H9 (cell line): ENCODE data around the gene SHH. TPM values are rescaled to one million over a fixed set of nuclear protein-coding genes. Genes with fewer than 3 reads are reported as not detected.
A peak's percentile ranks its signal among the peaks of the same experiment; 100 is the strongest.

Experiments
- DNase-seq: peaks from one replicate; pipeline ENCODE4 v3.0.0-alpha.2; 2017
- H2AFZ ChIP-seq: one replicate; pipeline ENCODE4 v1.6.1; 2013; ENCODE audit warnings: mild to moderate bottlenecking, low read length, control low read depth, moderate library complexity
- H2AK5ac ChIP-seq: 2 replicates; pipeline ENCODE4 v1.6.1; 2013; ENCODE audit warnings: low read length, control low read depth, mixed read lengths; ENCODE audit not compliant: insufficient read length
- H2BK120ac ChIP-seq: one replicate; pipeline ENCODE4 v1.6.1; 2013; ENCODE audit warnings: low read depth, mild to moderate bottlenecking, low read length, control low read depth, inconsistent platforms; ENCODE audit not compliant: poor library complexity, severe bottlenecking
- H2BK12ac ChIP-seq: 2 replicates; pipeline ENCODE4 v1.6.1; 2013; ENCODE audit warnings: low read length, control low read depth, mixed read lengths, low read depth; ENCODE audit not compliant: insufficient read length
- H2BK15ac ChIP-seq: 2 replicates; pipeline ENCODE4 v1.6.1; 2013; ENCODE audit warnings: low read depth, low read length, control low read depth
- H2BK20ac ChIP-seq: one replicate; pipeline ENCODE4 v1.6.1; 2013; ENCODE audit warnings: low read depth, mild to moderate bottlenecking, low read length, control low read depth, inconsistent platforms; ENCODE audit not compliant: poor library complexity, severe bottlenecking
- H2BK5ac ChIP-seq: 2 replicates; pipeline ENCODE4 v1.6.1; 2013; ENCODE audit warnings: low read length, control low read depth, mixed read lengths; ENCODE audit not compliant: insufficient read length
- H3K14ac ChIP-seq: 2 replicates; pipeline ENCODE4 v1.6.1; 2013; ENCODE audit warnings: low read length, control low read depth; ENCODE audit not compliant: insufficient read depth
- H3K18ac ChIP-seq: 2 replicates; pipeline ENCODE4 v1.6.1; 2013; ENCODE audit warnings: low read depth, mild to moderate bottlenecking, mixed read lengths, low read length, control low read depth; ENCODE audit not compliant: insufficient read length
- H3K23ac ChIP-seq: 2 replicates; pipeline ENCODE4 v1.6.1; 2013; ENCODE audit warnings: low read length, control low read depth, mixed read lengths, low read depth; ENCODE audit not compliant: insufficient read length
- H3K23me2 ChIP-seq: 2 replicates; pipeline ENCODE4 v1.6.1; 2013; ENCODE audit warnings: low read depth, mild to moderate bottlenecking, mixed read lengths, low read length, control low read depth; ENCODE audit not compliant: insufficient read length, poor library complexity, severe bottlenecking
- H3K27ac ChIP-seq: 2 replicates; pipeline ENCODE4 v1.5.1; 2013; ENCODE audit warnings: low read length, control low read depth, mixed read lengths, low read depth; ENCODE audit not compliant: insufficient read length
- H3K27me3 ChIP-seq: 2 replicates; pipeline ENCODE4 v1.6.1; 2013; ENCODE audit warnings: low read length, control low read depth, inconsistent platforms; ENCODE audit not compliant: insufficient read depth
- H3K4ac ChIP-seq: 2 replicates; pipeline ENCODE4 v1.6.1; 2013; ENCODE audit warnings: low read depth, mild to moderate bottlenecking, control low read depth, inconsistent platforms, low read length, moderate library complexity
- H3K4me1 ChIP-seq: 2 replicates; pipeline ENCODE4 v1.6.1; 2013; ENCODE audit warnings: low read length, control low read depth, inconsistent platforms; ENCODE audit not compliant: insufficient read depth
- H3K4me2 ChIP-seq: 2 replicates; pipeline ENCODE4 v1.6.1; 2013; ENCODE audit warnings: low read length, control low read depth, mixed read lengths; ENCODE audit not compliant: insufficient read length, insufficient read depth
- H3K56ac ChIP-seq: 2 replicates; pipeline ENCODE4 v1.6.1; 2013; ENCODE audit warnings: low read depth, mild to moderate bottlenecking, mixed read lengths, low read length, control low read depth; ENCODE audit not compliant: insufficient read length
- H3K79me1 ChIP-seq: 2 replicates; pipeline ENCODE4 v1.6.1; 2013; ENCODE audit warnings: low read depth, mild to moderate bottlenecking, moderate library complexity, low read length, control low read depth, inconsistent platforms; ENCODE audit not compliant: insufficient read depth, poor library complexity, severe bottlenecking
- H3K79me2 ChIP-seq: 2 replicates; pipeline ENCODE4 v1.6.1; 2013; ENCODE audit warnings: low read length, control low read depth, inconsistent platforms; ENCODE audit not compliant: insufficient read depth
- H3K9ac ChIP-seq: 2 replicates; pipeline ENCODE4 v1.6.1; 2013; ENCODE audit warnings: low read length, control low read depth, mixed read lengths; ENCODE audit not compliant: insufficient read length; ENCODE audit errors: extremely low read depth
- H3K9me3 ChIP-seq: one replicate; pipeline ENCODE4 v1.6.1; 2013; ENCODE audit warnings: low read depth, low read length, inconsistent platforms; ENCODE audit not compliant: control insufficient read depth
- H3T11ph ChIP-seq: one replicate; pipeline ENCODE4 v1.6.1; 2013; ENCODE audit warnings: mild to moderate bottlenecking, low read length, control low read depth, inconsistent platforms
- H4K20me1 ChIP-seq: one replicate; pipeline ENCODE4 v1.6.1; 2013; ENCODE audit not compliant: control insufficient read depth, insufficient read length, insufficient read depth
- H4K5ac ChIP-seq: 2 replicates; pipeline ENCODE4 v1.6.1; 2013; ENCODE audit warnings: low read depth, mild to moderate bottlenecking, mixed read lengths, low read length, control low read depth; ENCODE audit not compliant: insufficient read length
- H4K8ac ChIP-seq: replicated peaks from 2 replicates; pipeline ENCODE4 v1.6.1; 2013; ENCODE audit warnings: low read length, control low read depth, mixed read lengths, low read depth; ENCODE audit not compliant: insufficient read length
- H4K91ac ChIP-seq: 2 replicates; pipeline ENCODE4 v1.6.1; 2013; ENCODE audit warnings: low read depth, mild to moderate bottlenecking, moderate library complexity, mixed read lengths, low read length, control low read depth; ENCODE audit not compliant: insufficient read length
- H3K27ac Mint-ChIP-seq, 3 experiments: 2 replicates in 2 of 3; 3 replicates in 1 of 3; pipeline ENCODE4 v1.8.0; 2020 to 2021; ENCODE audit warnings: mixed read lengths in 3 of 3, mild to moderate bottlenecking in 1 of 3, moderate library complexity in 1 of 3
- H3K27me3 Mint-ChIP-seq: 2 replicates; pipeline ENCODE4 v1.8.0; 2021; ENCODE audit warnings: low read depth, mild to moderate bottlenecking, moderate library complexity, mixed read lengths
- H3K36me3 Mint-ChIP-seq, 3 experiments: 2 replicates in 2 of 3; 3 replicates in 1 of 3; pipeline ENCODE4 v1.8.0; 2020 to 2021; ENCODE audit warnings: low read depth in 3 of 3, mixed read lengths in 3 of 3; ENCODE audit not compliant: insufficient read depth in 1 of 3
- H3K4me1 Mint-ChIP-seq, 2 experiments: 2 replicates each; pipeline ENCODE4 v1.8.0; 2020; ENCODE audit warnings: mixed read lengths in 2 of 2
- H3K4me3 Mint-ChIP-seq, 2 experiments: 2 replicates in 1 of 2; 3 replicates in 1 of 2; pipeline ENCODE4 v1.8.0; 2020 to 2021; ENCODE audit warnings: mild to moderate bottlenecking in 2 of 2, mixed read lengths in 2 of 2, moderate library complexity in 1 of 2
- H3K9me3 Mint-ChIP-seq, 2 experiments: 2 replicates in 1 of 2; 3 replicates in 1 of 2; pipeline ENCODE4 v1.8.0; 2020; ENCODE audit warnings: mild to moderate bottlenecking in 2 of 2, mixed read lengths in 2 of 2, moderate library complexity in 1 of 2
- WGBS: extraction: QIAGEN DNeasy Blood & Tissue Kit; methylation state at CpG from one replicate; pipeline ENCODE4 v1.1.7; 2013; ENCODE audit warnings: missing lambda C conversion rate, low lambda C conversion rate, mixed read lengths; ENCODE audit not compliant: insufficient read length; ENCODE audit errors: extremely low coverage; 5-methylcytosine and 5-hydroxymethylcytosine counted together
- total RNA-seq: library from RNA; stranded (reverse); gene quantifications from 2 replicates; pipeline ENCODE4 v1.2.1, GENCODE V29; 2021
- TF ChIP-seq, protein P1 (sequence below): fragments of 200-600 bp; sonication (generic); conservative IDR thresholded peaks from 3 replicates; pipeline ENCODE4 v1.8.0; 2021; ENCODE audit warnings: antibody characterized with exemption, mild to moderate bottlenecking

SHH gene
- total RNA-seq, 1 experiment from 2014 or later = 0.07 TPM

DNA sequence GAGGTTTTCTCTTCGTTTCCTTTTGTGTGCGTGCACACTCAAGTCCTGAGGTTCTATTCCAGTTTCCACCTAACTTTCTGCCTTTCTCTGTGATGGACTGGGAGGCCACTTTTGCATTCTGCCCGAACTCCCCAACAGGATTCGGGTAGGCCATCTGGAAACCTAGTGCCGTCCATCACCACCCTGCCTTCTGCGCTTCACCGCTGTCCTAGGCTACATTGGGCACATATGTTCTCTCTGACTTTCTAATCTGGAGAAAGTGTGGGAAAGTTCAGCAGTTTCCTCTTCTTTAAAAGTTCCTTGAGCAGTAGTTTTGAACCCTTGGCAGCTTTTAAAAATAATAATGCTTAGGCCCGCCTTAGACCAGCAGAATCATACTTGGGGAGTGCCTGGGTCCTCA, 46.8 kb downstream of the SHH start:
- no peak overlapping the region for H3K4me2 ChIP-seq
- H3K27ac Mint-ChIP-seq = peak overlapping the region in 1 of 3 experiments; percentile 16; a peak in 1 of 7 replicates
- no peak overlapping the region for H3K56ac ChIP-seq
- no peak overlapping the region for H3K9ac ChIP-seq
- H3K4me1 ChIP-seq = no peaks in the 10 kb centered on the region
- peaks cover 31 to 33% of the 10 kb centered on the region in 2 experiments for H3K4me1 Mint-ChIP-seq
- no peak overlapping the region for H2AK5ac ChIP-seq
- no peak overlapping the region for H3K18ac ChIP-seq
- H3K27ac ChIP-seq = no peak overlapping the region
- H3K27me3 ChIP-seq = no peaks in the 10 kb centered on the region
- H2BK20ac ChIP-seq = no peak overlapping the region
- H3K23me2 ChIP-seq = no peaks in the 10 kb centered on the region
- H3K4ac ChIP-seq = no peak overlapping the region
- H3K9me3 ChIP-seq = no peaks in the 10 kb centered on the region
- H3K79me1 ChIP-seq = no peaks in the 10 kb centered on the region
- TF ChIP-seq, protein P1, sequence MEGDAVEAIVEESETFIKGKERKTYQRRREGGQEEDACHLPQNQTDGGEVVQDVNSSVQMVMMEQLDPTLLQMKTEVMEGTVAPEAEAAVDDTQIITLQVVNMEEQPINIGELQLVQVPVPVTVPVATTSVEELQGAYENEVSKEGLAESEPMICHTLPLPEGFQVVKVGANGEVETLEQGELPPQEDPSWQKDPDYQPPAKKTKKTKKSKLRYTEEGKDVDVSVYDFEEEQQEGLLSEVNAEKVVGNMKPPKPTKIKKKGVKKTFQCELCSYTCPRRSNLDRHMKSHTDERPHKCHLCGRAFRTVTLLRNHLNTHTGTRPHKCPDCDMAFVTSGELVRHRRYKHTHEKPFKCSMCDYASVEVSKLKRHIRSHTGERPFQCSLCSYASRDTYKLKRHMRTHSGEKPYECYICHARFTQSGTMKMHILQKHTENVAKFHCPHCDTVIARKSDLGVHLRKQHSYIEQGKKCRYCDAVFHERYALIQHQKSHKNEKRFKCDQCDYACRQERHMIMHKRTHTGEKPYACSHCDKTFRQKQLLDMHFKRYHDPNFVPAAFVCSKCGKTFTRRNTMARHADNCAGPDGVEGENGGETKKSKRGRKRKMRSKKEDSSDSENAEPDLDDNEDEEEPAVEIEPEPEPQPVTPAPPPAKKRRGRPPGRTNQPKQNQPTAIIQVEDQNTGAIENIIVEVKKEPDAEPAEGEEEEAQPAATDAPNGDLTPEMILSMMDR = no peak
- H3T11ph ChIP-seq = no peak overlapping the region
- WGBS = no CpG with 5 or more reads among the region's 8 CpGs
- H3K79me2 ChIP-seq = no peaks in the 10 kb centered on the region; the same call in 1 of the 2 replicates
- DNase-seq = no peak
- no peak overlapping the region for H3K23ac ChIP-seq
- no peak overlapping the region for H2AFZ ChIP-seq
- H3K14ac ChIP-seq = no peak overlapping the region
- no peaks in the 10 kb centered on the region; the same call in 1 of the 2 replicates for H3K27me3 Mint-ChIP-seq
- no peaks in the 10 kb centered on the region for H4K20me1 ChIP-seq
- H4K5ac ChIP-seq = no peak overlapping the region
- no peak overlapping the region for H2BK120ac ChIP-seq
- H2BK15ac ChIP-seq = no peak overlapping the region
- H3K9me3 Mint-ChIP-seq = no peaks in the 10 kb centered on the region
- H3K36me3 Mint-ChIP-seq = peaks cover 15 to 49% (median 44%) of the 10 kb centered on the region in 3 experiments; a peak in 6 of 7 replicates
- no peak overlapping the region for H2BK5ac ChIP-seq
- no peak overlapping the region for H3K4me3 Mint-ChIP-seq
- no peak overlapping the region for H4K8ac ChIP-seq
- no peak overlapping the region for H4K91ac ChIP-seq
- H2BK12ac ChIP-seq = no peak overlapping the region
